HepG2 (cell line): ENCODE measurements around the gene BZW1. TPM values are rescaled to one million over a fixed set of nuclear protein-coding genes. Genes with fewer than 3 reads are reported as not detected.

Experiments used
- BATF2 ChIP-seq: sonication (generic); formaldehyde crosslinking; IDR thresholded peaks from 2 replicates; pipeline ENCODE4 v1.8.0; 2022; ENCODE audit warnings: mild to moderate bottlenecking, missing genetic modification reagents, moderate library complexity
- BRCA1 ChIP-seq: sonication (generic); formaldehyde crosslinking; IDR thresholded peaks from 2 replicates; pipeline ENCODE4 v1.4.0; 2020; ENCODE audit warnings: missing genetic modification reagents
- GATA4 ChIP-seq: sonication (generic); IDR thresholded peaks from 2 replicates; pipeline ENCODE4 v1.6.1; 2016; ENCODE audit warnings: antibody characterized with exemption, low read depth, borderline replicate concordance
- HOXA3 ChIP-seq: sonication (generic); formaldehyde crosslinking; IDR thresholded peaks from 2 replicates; pipeline ENCODE4 v1.5.0; 2020; ENCODE audit warnings: missing genetic modification reagents
- KLF6 ChIP-seq: IDR thresholded peaks from 2 replicates; pipeline ENCODE4 v1.8.0; 2016; ENCODE audit warnings: missing biosample characterization, missing genetic modification reagents
- MTA1 ChIP-seq: sonication (generic); formaldehyde crosslinking; IDR thresholded peaks from 2 replicates; pipeline ENCODE4 v1.4.0; 2020; ENCODE audit warnings: missing genetic modification reagents, mild to moderate bottlenecking, borderline replicate concordance
- NCOA2 ChIP-seq: sonication (generic); formaldehyde crosslinking; IDR thresholded peaks from 2 replicates; pipeline ENCODE4 v1.8.0; 2022; ENCODE audit warnings: inconsistent platforms
- NR2F1 ChIP-seq, 2 experiments: fragments of 450-650 bp in 1 of 2; formaldehyde crosslinking in 1 of 2; IDR thresholded peaks; 2 replicates each; pipeline versions ENCODE4 v1.5.0 to v1.6.1; 2016 to 2020; ENCODE audit warnings: mild to moderate bottlenecking in 1 of 2, missing compliant biosample characterization in 1 of 2, missing genetic modification reagents in 1 of 2, moderate library complexity in 1 of 2
- NR3C1 ChIP-seq: sonication (generic); formaldehyde crosslinking; IDR thresholded peaks from 2 replicates; pipeline ENCODE4 v1.4.0; 2020; ENCODE audit warnings: missing genetic modification reagents
- PATZ1 ChIP-seq: sonication (generic); formaldehyde crosslinking; IDR thresholded peaks from 2 replicates; pipeline ENCODE4 v1.4.0; 2020; ENCODE audit warnings: missing genetic modification reagents
- RAD21 ChIP-seq: fragments of 450-650 bp; formaldehyde crosslinking; IDR thresholded peaks from 2 replicates; pipeline ENCODE4 v1.5.0; 2020; ENCODE audit warnings: mild to moderate bottlenecking
- REST ChIP-seq, 2 experiments: IDR thresholded peaks; 2 replicates each; pipeline ENCODE4 v1.6.1; 2011 to 2012; ENCODE audit warnings: low read length in 2 of 2, borderline replicate concordance in 1 of 2, low read depth in 1 of 2, mild to moderate bottlenecking in 1 of 2, moderate library complexity in 1 of 2
- STAG1 ChIP-seq: sonication (generic); formaldehyde crosslinking; IDR thresholded peaks from 2 replicates; pipeline ENCODE4 v1.4.0; 2020; ENCODE audit warnings: missing genetic modification reagents
- THAP7 ChIP-seq: sonication (generic); formaldehyde crosslinking; IDR thresholded peaks from 2 replicates; pipeline ENCODE4 v1.8.1; 2023; ENCODE audit warnings: mild to moderate bottlenecking, missing genetic modification reagents
- ZBTB46 ChIP-seq: sonication (generic); formaldehyde crosslinking; IDR thresholded peaks from 2 replicates; pipeline ENCODE4 v1.4.0; 2020; ENCODE audit warnings: mild to moderate bottlenecking, missing genetic modification reagents, borderline replicate concordance
- ZNF383 ChIP-seq: sonication (generic); formaldehyde crosslinking; IDR thresholded peaks from 2 replicates; pipeline ENCODE4 v1.4.0; 2020; ENCODE audit warnings: missing genetic modification reagents, mild to moderate bottlenecking, borderline replicate concordance
- ZNF546 ChIP-seq: sonication (generic); formaldehyde crosslinking; conservative IDR thresholded peaks from 2 replicates; pipeline ENCODE4 v1.8.1; 2023; ENCODE audit warnings: mild to moderate bottlenecking, missing genetic modification reagents
- ZNF569 ChIP-seq: sonication (generic); formaldehyde crosslinking; IDR thresholded peaks from 2 replicates; pipeline ENCODE4 v1.5.0; 2020; ENCODE audit warnings: mild to moderate bottlenecking, missing genetic modification reagents, moderate library complexity, borderline replicate concordance
- ZNF839 ChIP-seq: sonication (generic); formaldehyde crosslinking; IDR thresholded peaks from 2 replicates; pipeline ENCODE4 v1.4.0; 2020; ENCODE audit warnings: missing genetic modification reagents, mild to moderate bottlenecking, borderline replicate concordance
- polyA plus RNA-seq, 8 experiments: library from polyadenylated mRNA; depleted of rRNA in 3 of 8; stranded (reverse) in 7 of 8; unstranded in 1 of 8; fragments of >200 nt; fragmentation: Illumina TruSeq in 4 of 8; extraction: Trizol in 4 of 8; gene quantifications; 2 replicates each; pipeline versions ENCODE4 v1.2.1 to v1.2.3, GENCODE V29; 2011 to 2016; ENCODE audit warnings: low read depth in 4 of 8, missing spikeins in 1 of 8, mixed read lengths in 1 of 8; ENCODE audit not compliant: insufficient read depth in 1 of 8
- total RNA-seq, 5 experiments: library from RNA; depleted of rRNA; stranded (reverse); fragments of >200 nt; fragmentation: Illumina TruSeq; extraction: Trizol; gene quantifications; 2 replicates each; pipeline ENCODE4 v1.2.3, GENCODE V29; 2016; ENCODE audit warnings: low read depth in 1 of 5

Gene BZW1
- total and polyA plus RNA-seq, 2 of the 13 experiments (the other 11 are each of a cell fraction or from before 2014, with no cell fraction given), result 106 to 384 TPM

- TF ChIP-seq PATZ1 (CRISPR knock-in tag) (peak; percentile 96), NR2F1 (CRISPR knock-in tag; IDR thresholded peaks at IDR 0.05) (peak in 1 of 2 experiments; percentile 48; a peak in 1 of 4 replicates), NCOA2 (no peak; the same call in 1 of the 2 replicates), BRCA1 (peak; percentile 51; the same call in 1 of the 2 replicates), ZNF383 (CRISPR knock-in tag) (0 out of 2 replicates have a peak, but pooled peaks have one; percentile 18), REST (IDR thresholded peaks at IDR 0.05; ENCODE audit: borderline replicate concordance in 1 of 2, low read depth in 1 of 2, low read length in 2 of 2) (peak in 1 of 2 experiments; percentile 25; a peak in 1 of 4 replicates), STAG1 (CRISPR knock-in tag) (no peak), RAD21 (CRISPR knock-in tag) (no peak), HOXA3 (CRISPR knock-in tag) (peak; percentile 11; the same call in 1 of the 2 replicates), ZNF546 (CRISPR knock-in tag) (peak; percentile 42; the same call in 1 of the 2 replicates), THAP7 (CRISPR knock-in tag) (peak; percentile 80; the same call in 1 of the 2 replicates), GATA4 (0 out of 2 replicates have a peak, but pooled peaks have one; percentile 16), MTA1 (no peak), ZNF839 (CRISPR knock-in tag) (0 out of 2 replicates have a peak, but pooled peaks have one; percentile 7), BATF2 (peak; percentile 21; the same call in 1 of the 2 replicates), ZNF569 (CRISPR knock-in tag) (peak; percentile 35; the same call in 1 of the 2 replicates), ZBTB46 (CRISPR knock-in tag) (peak; percentile 46; the same call in 1 of the 2 replicates), NR3C1 (CRISPR knock-in tag) (0 out of 2 replicates have a peak, but pooled peaks have one; percentile 42), KLF6 (peak; percentile 59)
These were observed at the start of gene BZW1 (continued) for GRCh38 chr2:200811333-200812121.
